A549 (cell line): ENCODE data around the gene DAB2IP. TPM values are rescaled to one million over a fixed set of nuclear protein-coding genes. Genes with fewer than 3 reads are reported as not detected.

ENCODE experiments used
- ATAC-seq, 2 experiments: fragments of 200-7000 bp in 1 of 2; fragments of >200 bp in 1 of 2; cut with Nextera tagmentation in 1 of 2; cut with Tn5 transposase in 1 of 2; 3 replicates each; pipeline versions ENCODE4 v1.8.0 to v1.9.1; 2018 to 2020; ENCODE audit warnings: mild to moderate bottlenecking in 1 of 2, moderate library complexity in 1 of 2
- CTCF ChIA-PET: fragments of 300-600 bp; sonication (Branson Sonifier 250); formaldehyde crosslinking; extraction: SDS; loops from one replicate; lab custom pipeline; 2021; ENCODE audit warnings: antibody characterized with exemption, inconsistent platforms; lab: Yijun Ruan, JAX
- POLR2A ChIA-PET: fragments of 350-600 bp; formaldehyde crosslinking; extraction: SDS; loops from one replicate; lab custom pipeline; 2021; ENCODE audit warnings: antibody characterized with exemption, inconsistent platforms; lab: Yijun Ruan, JAX
- DNase-seq, 2 experiments: peaks; one replicate each; pipeline versions ENCODE4 v3.0.0 to v3.0.0-alpha.2; 2011 to 2016; ENCODE audit warnings: low read depth in 1 of 2, low spot score in 1 of 2
- FAIRE-seq: peaks from 2 replicates; lab custom pipeline; 2011; peaks lifted over from hg19 to GRCh38; lab: Jason Lieb, UNC
- H3K27ac ChIP-seq, 2 experiments: fragments of >200 bp; sonication (Bioruptor Twin); formaldehyde crosslinking; 3 replicates each; pipeline ENCODE4 v1.5.1; 2016 to 2017
- H3K4me1 ChIP-seq: fragments of >200 bp; sonication (Bioruptor Twin); formaldehyde crosslinking; 3 replicates; pipeline ENCODE4 v1.6.1; 2016
- H3K4me2 ChIP-seq: fragments of >200 bp; sonication (Bioruptor Twin); formaldehyde crosslinking; 3 replicates; pipeline ENCODE4 v1.6.1; 2016
- H3K4me3 ChIP-seq: fragments of >200 bp; sonication (Bioruptor Twin); formaldehyde crosslinking; 3 replicates; pipeline ENCODE4 v1.5.1; 2016
- H3K9me3 ChIP-seq: fragments of >200 bp; sonication (Bioruptor Twin); formaldehyde crosslinking; 3 replicates; pipeline ENCODE4 v1.6.1; 2016
- BHLHE40 ChIP-seq: IDR thresholded peaks from 2 replicates; pipeline ENCODE4 v1.6.1; 2012; ENCODE audit warnings: low read depth, low read length, inconsistent platforms
- CBX2 ChIP-seq: fragments of 200-600 bp; sonication (generic); IDR thresholded peaks from 2 replicates; pipeline ENCODE4 v1.6.1; 2016; ENCODE audit warnings: low read depth, mild to moderate bottlenecking, borderline replicate concordance
- CHD2 ChIP-seq: fragments of 150-350 bp; IDR thresholded peaks from 2 replicates; pipeline ENCODE4 v1.6.1; 2014; ENCODE audit warnings: low read length; ENCODE audit not compliant: partially characterized antibody
- ESRRA ChIP-seq: fragments of 150-350 bp; IDR thresholded peaks from 2 replicates; pipeline ENCODE4 v1.6.1; 2014; ENCODE audit warnings: mild to moderate bottlenecking, low read length, borderline replicate concordance
- FOXS1 ChIP-seq: fragments of 250-450 bp; sonication (Bioruptor Pico); IDR thresholded peaks from 2 replicates; pipeline ENCODE4 v1.5.0; 2020; ENCODE audit warnings: mild to moderate bottlenecking, moderate library complexity
- HOXA7 ChIP-seq: fragments of 250-450 bp; sonication (Bioruptor Pico); IDR thresholded peaks from 2 replicates; pipeline ENCODE4 v1.5.0; 2020; ENCODE audit warnings: mild to moderate bottlenecking, moderate library complexity
- HOXB13 ChIP-seq: fragments of 250-450 bp; sonication (Bioruptor Pico); IDR thresholded peaks from 2 replicates; pipeline ENCODE4 v1.5.0; 2020; ENCODE audit warnings: low read depth, mild to moderate bottlenecking, moderate library complexity
- NFE2L2 ChIP-seq: fragments of 150-350 bp; conservative IDR thresholded peaks from 2 replicates; pipeline ENCODE4 v1.6.1; 2014; ENCODE audit warnings: low read length
- POLR2A ChIP-seq: IDR thresholded peaks from 2 replicates; pipeline ENCODE4 v1.6.1; 2012; ENCODE audit warnings: mild to moderate bottlenecking, low read length
- RAD21 ChIP-seq, 2 experiments: fragments of >200 bp in 1 of 2; sonication (Bioruptor Twin) in 1 of 2; formaldehyde crosslinking in 1 of 2; IDR thresholded peaks in 1 of 2; conservative IDR thresholded peaks in 1 of 2; 2 replicates in 1 of 2; 3 replicates in 1 of 2; pipeline ENCODE4 v1.6.1; 2012 to 2018; ENCODE audit warnings: inconsistent platforms in 1 of 2
- RARB ChIP-seq: fragments of 250-450 bp; sonication (Bioruptor Pico); IDR thresholded peaks from 2 replicates; pipeline ENCODE4 v1.8.0; 2021; ENCODE audit warnings: mild to moderate bottlenecking, moderate library complexity
- RFX5 ChIP-seq: fragments of 450-650 bp; IDR thresholded peaks from 2 replicates; pipeline ENCODE4 v1.7.1; 2014; ENCODE audit warnings: antibody characterized with exemption, mild to moderate bottlenecking, moderate library complexity
- RNF2 ChIP-seq: fragments of 200-600 bp; sonication (generic); IDR thresholded peaks from 2 replicates; pipeline ENCODE4 v1.6.1; 2016; ENCODE audit warnings: low read depth, mild to moderate bottlenecking, antibody characterized with exemption, moderate library complexity, borderline replicate concordance
- TP53 ChIP-seq: fragments of 250-450 bp; sonication (Bioruptor Pico); IDR thresholded peaks from 2 replicates; pipeline ENCODE4 v1.5.0; 2021; ENCODE audit warnings: mild to moderate bottlenecking, moderate library complexity
- ZC3H11A ChIP-seq: fragments of 450-650 bp; IDR thresholded peaks from 2 replicates; pipeline ENCODE4 v1.6.1; 2014; ENCODE audit warnings: antibody characterized with exemption, mild to moderate bottlenecking
- ZNF302 ChIP-seq: fragments of 250-450 bp; sonication (Bioruptor Pico); IDR thresholded peaks from 2 replicates; pipeline ENCODE4 v1.9.0; 2021; ENCODE audit warnings: inconsistent platforms, mild to moderate bottlenecking, moderate library complexity
- WGBS: methylation state at CpG from one replicate; pipeline ENCODE4 v1.1.6; 2017; ENCODE audit errors: missing lambda C conversion rate; 5-methylcytosine and 5-hydroxymethylcytosine counted together
- polyA plus RNA-seq, 4 experiments: library from polyadenylated mRNA; depleted of rRNA in 3 of 4; stranded (reverse); fragments of >200 nt; fragmentation: RNase III in 1 of 4; extraction: RNeasy Plus Mini Kit Qiagen cat#74134 plus additional on column Dnase treatment in 1 of 4; gene quantifications; 2 replicates in 3 of 4; 3 replicates in 1 of 4; pipeline ENCODE4 v1.2.3, GENCODE V29; 2011 to 2017
- TF ChIP-seq, protein P1 (sequence below): IDR thresholded peaks from 2 replicates; pipeline ENCODE4 v1.6.1; 2012
- TF ChIP-seq, protein P2 (sequence below): fragments of 250-450 bp; sonication (Bioruptor Pico); IDR thresholded peaks from 2 replicates; pipeline ENCODE4 v1.5.0; 2021; ENCODE audit warnings: mild to moderate bottlenecking, moderate library complexity, borderline replicate concordance
- TF ChIP-seq, protein P3 (sequence below): fragments of >200 bp; sonication (Bioruptor Twin); formaldehyde crosslinking; IDR thresholded peaks from 2 replicates; pipeline ENCODE4 v1.6.1; 2016
- TF ChIP-seq, protein P4 (sequence below): fragments of >200 bp; sonication (Bioruptor Twin); formaldehyde crosslinking; IDR thresholded peaks from 3 replicates; pipeline ENCODE4 v1.6.1; 2016
- TF ChIP-seq, protein P5 (sequence below): fragments of 450-650 bp; IDR thresholded peaks from 2 replicates; pipeline ENCODE4 v1.6.1; 2014; ENCODE audit warnings: antibody characterized with exemption
- TF ChIP-seq, protein P6 (sequence below): fragments of 250-450 bp; sonication (Bioruptor Pico); IDR thresholded peaks from 2 replicates; pipeline ENCODE4 v1.5.0; 2020; ENCODE audit warnings: low read depth, mild to moderate bottlenecking, moderate library complexity

Gene DAB2IP
- polyA plus RNA-seq, 2 of the 4 experiments (the other 2 are of a cell fraction) = 9.7 to 13.9 TPM

DNA sequence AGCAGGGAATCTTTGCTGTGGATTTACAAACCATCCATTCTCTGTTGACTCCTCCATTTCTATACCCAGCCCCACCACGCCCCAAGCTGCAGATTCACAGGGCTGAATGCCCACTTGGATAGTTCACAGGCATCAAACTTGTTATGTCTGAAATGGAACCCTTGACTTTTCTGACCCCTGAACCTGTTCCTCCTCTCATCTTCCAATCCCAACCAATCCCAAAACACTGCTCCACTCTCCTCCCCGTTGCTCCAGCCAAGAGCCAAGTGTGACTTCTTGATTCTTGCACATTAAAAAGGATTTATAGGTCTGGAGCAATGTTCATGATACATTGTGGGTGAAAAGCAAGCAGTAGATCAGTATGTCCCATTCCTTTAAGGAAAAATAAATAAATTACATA, 145.6 kb downstream of the DAB2IP start:
- no peak overlapping the region for H3K27ac ChIP-seq
- H3K4me3 ChIP-seq = no peak overlapping the region
- no peak overlapping the region for H3K4me2 ChIP-seq
- DNase-seq (no peak), ATAC-seq (no peak), FAIRE-seq (no peak)
- WGBS = 23% methylated on average over 2 of the region's 2 CpGs
- H3K4me1 ChIP-seq = no peaks in the 10 kb centered on the region
- no peaks in the 10 kb centered on the region for H3K9me3 ChIP-seq
- ChIA-PET POLR2A (no interaction called here), CTCF (no interaction called here)
- TF ChIP-seq, protein P1, sequence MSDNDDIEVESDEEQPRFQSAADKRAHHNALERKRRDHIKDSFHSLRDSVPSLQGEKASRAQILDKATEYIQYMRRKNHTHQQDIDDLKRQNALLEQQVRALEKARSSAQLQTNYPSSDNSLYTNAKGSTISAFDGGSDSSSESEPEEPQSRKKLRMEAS = no peak
- TF ChIP-seq ZNF302 (no peak), CBX2 (no peak), POLR2A (no peak), RAD21 (conservative IDR thresholded peaks at IDR 0.05 in 1 of 2, IDR thresholded peaks at IDR 0.05 in 1 of 2) (no peak), BHLHE40 (no peak), HOXB13 (CRISPR knock-in tag) (no peak), ZC3H11A (no peak), RNF2 (no peak), TP53 (CRISPR knock-in tag) (no peak), NFE2L2 (no peak), RARB (CRISPR knock-in tag) (no peak), RFX5 (no peak), FOXS1 (no peak), ESRRA (no peak)
- TF ChIP-seq, protein P2, sequence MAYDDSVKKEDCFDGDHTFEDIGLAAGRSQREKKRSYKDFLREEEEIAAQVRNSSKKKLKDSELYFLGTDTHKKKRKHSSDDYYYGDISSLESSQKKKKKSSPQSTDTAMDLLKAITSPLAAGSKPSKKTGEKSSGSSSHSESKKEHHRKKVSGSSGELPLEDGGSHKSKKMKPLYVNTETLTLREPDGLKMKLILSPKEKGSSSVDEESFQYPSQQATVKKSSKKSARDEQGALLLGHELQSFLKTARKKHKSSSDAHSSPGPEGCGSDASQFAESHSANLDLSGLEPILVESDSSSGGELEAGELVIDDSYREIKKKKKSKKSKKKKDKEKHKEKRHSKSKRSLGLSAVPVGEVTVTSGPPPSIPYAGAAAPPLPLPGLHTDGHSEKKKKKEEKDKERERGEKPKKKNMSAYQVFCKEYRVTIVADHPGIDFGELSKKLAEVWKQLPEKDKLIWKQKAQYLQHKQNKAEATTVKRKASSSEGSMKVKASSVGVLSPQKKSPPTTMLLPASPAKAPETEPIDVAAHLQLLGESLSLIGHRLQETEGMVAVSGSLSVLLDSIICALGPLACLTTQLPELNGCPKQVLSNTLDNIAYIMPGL = no peak
- TF ChIP-seq, protein P3, sequence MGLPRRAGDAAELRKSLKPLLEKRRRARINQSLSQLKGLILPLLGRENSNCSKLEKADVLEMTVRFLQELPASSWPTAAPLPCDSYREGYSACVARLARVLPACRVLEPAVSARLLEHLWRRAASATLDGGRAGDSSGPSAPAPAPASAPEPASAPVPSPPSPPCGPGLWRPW = no peak
- TF ChIP-seq, protein P4, sequence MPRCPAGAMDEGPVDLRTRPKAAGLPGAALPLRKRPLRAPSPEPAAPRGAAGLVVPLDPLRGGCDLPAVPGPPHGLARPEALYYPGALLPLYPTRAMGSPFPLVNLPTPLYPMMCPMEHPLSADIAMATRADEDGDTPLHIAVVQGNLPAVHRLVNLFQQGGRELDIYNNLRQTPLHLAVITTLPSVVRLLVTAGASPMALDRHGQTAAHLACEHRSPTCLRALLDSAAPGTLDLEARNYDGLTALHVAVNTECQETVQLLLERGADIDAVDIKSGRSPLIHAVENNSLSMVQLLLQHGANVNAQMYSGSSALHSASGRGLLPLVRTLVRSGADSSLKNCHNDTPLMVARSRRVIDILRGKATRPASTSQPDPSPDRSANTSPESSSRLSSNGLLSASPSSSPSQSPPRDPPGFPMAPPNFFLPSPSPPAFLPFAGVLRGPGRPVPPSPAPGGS = no peak
- TF ChIP-seq, protein P5, sequence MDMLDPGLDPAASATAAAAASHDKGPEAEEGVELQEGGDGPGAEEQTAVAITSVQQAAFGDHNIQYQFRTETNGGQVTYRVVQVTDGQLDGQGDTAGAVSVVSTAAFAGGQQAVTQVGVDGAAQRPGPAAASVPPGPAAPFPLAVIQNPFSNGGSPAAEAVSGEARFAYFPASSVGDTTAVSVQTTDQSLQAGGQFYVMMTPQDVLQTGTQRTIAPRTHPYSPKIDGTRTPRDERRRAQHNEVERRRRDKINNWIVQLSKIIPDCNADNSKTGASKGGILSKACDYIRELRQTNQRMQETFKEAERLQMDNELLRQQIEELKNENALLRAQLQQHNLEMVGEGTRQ = no peak

DNA sequence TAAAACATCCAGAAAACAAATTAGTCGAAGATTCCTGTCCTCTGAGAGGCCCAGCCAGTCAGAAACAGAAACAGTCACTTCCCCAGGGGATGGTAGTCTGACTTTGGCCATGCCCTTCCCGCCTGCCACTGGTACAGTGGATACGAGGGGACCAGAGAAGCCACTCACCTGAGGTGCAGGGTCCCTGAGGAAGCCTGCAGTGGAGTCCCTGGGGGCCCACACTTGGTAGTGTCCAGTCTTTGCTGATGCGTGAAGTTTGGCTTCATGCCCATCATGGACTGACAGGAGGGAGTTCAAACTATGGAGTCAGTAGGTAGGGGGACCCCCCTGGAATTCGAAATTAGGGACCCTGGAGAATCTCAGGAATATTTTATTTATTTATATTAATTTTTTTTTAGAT, 147.5 kb downstream of the DAB2IP start:
- DNase-seq = no peak
- no peak overlapping the region for H3K4me3 ChIP-seq
- CTCF ChIA-PET = no interaction called here
- TF ChIP-seq, protein P6, sequence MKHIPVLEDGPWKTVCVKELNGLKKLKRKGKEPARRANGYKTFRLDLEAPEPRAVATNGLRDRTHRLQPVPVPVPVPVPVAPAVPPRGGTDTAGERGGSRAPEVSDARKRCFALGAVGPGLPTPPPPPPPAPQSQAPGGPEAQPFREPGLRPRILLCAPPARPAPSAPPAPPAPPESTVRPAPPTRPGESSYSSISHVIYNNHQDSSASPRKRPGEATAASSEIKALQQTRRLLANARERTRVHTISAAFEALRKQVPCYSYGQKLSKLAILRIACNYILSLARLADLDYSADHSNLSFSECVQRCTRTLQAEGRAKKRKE (CRISPR knock-in tag) = no peak
- TF ChIP-seq, protein P4 = no peak
- no peak for TF ChIP-seq TP53 (CRISPR knock-in tag)
- TF ChIP-seq, protein P1 = no peak
- no peak for TF ChIP-seq HOXA7 (CRISPR knock-in tag)
- TF ChIP-seq CHD2 = no peak
- no peak overlapping the region for H3K27ac ChIP-seq
- H3K4me1 ChIP-seq = no peaks in the 10 kb centered on the region
- H3K4me2 ChIP-seq = no peak overlapping the region
- FAIRE-seq = no peak
- H3K9me3 ChIP-seq = no peaks in the 10 kb centered on the region
- 27% methylated on average over 4 of the region's 5 CpGs for WGBS
- no peak for ATAC-seq
- POLR2A ChIA-PET = no interaction called here
